Upper lobe of left lung (tissue), 4 donors: ENCODE data around the gene ZNF740.

Experiments
- CTCF ChIP-seq, 6 experiments: fragments of 450-650 bp in 4 of 6; fragments of 200-600 bp in 2 of 6; sonication (generic) in 2 of 6; IDR thresholded peaks; one replicate each; pipeline ENCODE4 v1.5.1; 2016 to 2019; ENCODE audit warnings: antibody characterized with exemption in 6 of 6
- POLR2A ChIP-seq, 4 donors: fragments of 450-650 bp; IDR thresholded peaks; one replicate each; pipeline ENCODE4 v1.5.1; 2016 to 2017; ENCODE audit warnings: antibody characterized with exemption in 4 of 4, mild to moderate bottlenecking in 2 of 4

DNA sequence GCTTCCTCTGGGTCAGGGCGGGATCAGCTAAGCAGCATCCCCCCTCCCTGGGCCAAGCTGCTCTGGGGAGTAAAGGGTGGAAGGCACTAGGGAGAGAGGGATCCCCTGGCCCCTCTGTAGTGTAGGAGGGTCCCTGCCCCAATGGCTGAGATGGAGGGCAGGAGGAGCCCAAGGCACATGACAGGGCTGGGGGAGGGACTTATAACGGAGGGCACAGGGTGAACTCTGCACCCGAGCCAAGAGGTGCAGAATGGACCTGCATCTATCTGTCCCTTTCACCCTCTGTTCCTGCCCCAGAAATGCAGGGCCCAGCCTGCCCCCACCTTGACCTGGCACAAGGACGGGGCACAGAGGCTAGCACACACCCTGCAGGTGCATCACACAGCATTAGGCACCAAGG lies 30.3 kb downstream of the ZNF740 start:
- TF ChIP-seq POLR2A (IDR thresholded peaks at IDR 0.05) (no peak), CTCF (IDR thresholded peaks at IDR 0.05) (no peak)
